ENCODE data around the gene ZFC3H1.
A peak's percentile ranks its signal among the peaks of the same experiment; 100 is the strongest.
"Not testable (repeated sequence)": the region's sequence is repeated elsewhere in the genome, so short reads cannot be mapped to it uniquely, and the experiment has no call there.

ZFC3H1 gene

GRCh38 chr12:71688961-71689570 lies 25.4 kb upstream of the ZFC3H1 start:
- Histone ChIP-seq H2BK120ac (ENCODE audit: low read depth, low read length) (no peak overlapping the region), H4K8ac (ENCODE audit: low read depth, low read length) (no peak overlapping the region), H4K91ac (ENCODE audit: low read depth, low read length, poor library complexity) (no peak overlapping the region), H3K4me2 (ENCODE audit: insufficient read depth, low read length, poor library complexity, severe bottlenecking) (no peak overlapping the region), H3K79me1 (ENCODE audit: low read depth, low read length) (no peaks in the 10 kb centered on the region), H2BK15ac (ENCODE audit: low read length) (no peak overlapping the region), H3K14ac (ENCODE audit: low read length) (no peak overlapping the region), H2BK12ac (ENCODE audit: low read length) (no peak overlapping the region), H2AFZ (ENCODE audit: low read length) (no peak overlapping the region), H3K18ac (ENCODE audit: low read length) (no peak overlapping the region), H3K27me3 (ENCODE audit: control insufficient read depth in 3 of 3, insufficient read depth in 3 of 3, low read depth in 1 of 3, low read length in 3 of 3) (no peaks in the 10 kb centered on the region), H3K9ac (ENCODE audit: low read depth, low read length, poor library complexity) (no peak overlapping the region), H3K4me1 (ENCODE audit: control insufficient read depth in 2 of 2, insufficient read depth in 1 of 2, low read depth in 1 of 2, low read length in 2 of 2) (peaks cover under 1 to 3% of the 10 kb centered on the region in 2 donors), H3K4ac (ENCODE audit: low read length) (no peak overlapping the region), H3K36me3 (replicated peaks in 1 of 2; ENCODE audit: control insufficient read depth in 2 of 2, insufficient read depth in 2 of 2, low read length in 2 of 2) (peaks cover 0 to 6% of the 10 kb centered on the region in 2 donors), H2BK5ac (ENCODE audit: low read length) (no peak overlapping the region), H3K23ac (ENCODE audit: low read depth, low read length, poor library complexity) (no peak overlapping the region), H3K9me3 (replicated peaks in 1 of 2; ENCODE audit: control insufficient read depth in 2 of 2, insufficient read depth in 1 of 2, low read depth in 1 of 2, low read length in 2 of 2) (no peaks in the 10 kb centered on the region), H3K27ac (replicated peaks; ENCODE audit: low read length) (no peak overlapping the region), H2AK5ac (ENCODE audit: low read depth, low read length) (no peak overlapping the region), H3K4me3 (ENCODE audit: low read length in 2 of 2) (no peak overlapping the region)
- no CpG with 5 or more reads among the region's 5 CpGs for WGBS, 2 donors (ENCODE audit: extremely low coverage in 2 of 2, insufficient read length in 2 of 2, insufficient replicate concordance in 1 of 2)
- no peak for DNase-seq (ENCODE audit: low spot score)

- not testable (repeated sequence) for H4K8ac ChIP-seq (ENCODE audit: low read depth, low read length); H4K91ac ChIP-seq (ENCODE audit: low read depth, low read length, poor library complexity); H2AK5ac ChIP-seq (ENCODE audit: low read depth, low read length); H2BK12ac ChIP-seq (ENCODE audit: low read length); H3K79me1 ChIP-seq (ENCODE audit: low read depth, low read length); H3K18ac ChIP-seq (ENCODE audit: low read length); H2BK120ac ChIP-seq (ENCODE audit: low read depth, low read length); H3K27me3 ChIP-seq (ENCODE audit: control insufficient read depth in 3 of 3, insufficient read depth in 3 of 3, low read depth in 1 of 3, low read length in 3 of 3); DNase-seq (ENCODE audit: low spot score); H3K4me1 ChIP-seq (ENCODE audit: control insufficient read depth in 2 of 2, insufficient read depth in 1 of 2, low read depth in 1 of 2, low read length in 2 of 2); H2BK5ac ChIP-seq (ENCODE audit: low read length); H3K23ac ChIP-seq (ENCODE audit: low read depth, low read length, poor library complexity); H3K36me3 ChIP-seq (replicated peaks in 1 of 2; ENCODE audit: control insufficient read depth in 2 of 2, insufficient read depth in 2 of 2, low read length in 2 of 2); H2AFZ ChIP-seq (ENCODE audit: low read length); H3K4ac ChIP-seq (ENCODE audit: low read length); H2BK15ac ChIP-seq (ENCODE audit: low read length); H3K14ac ChIP-seq (ENCODE audit: low read length); H3K9ac ChIP-seq (ENCODE audit: low read depth, low read length, poor library complexity); H3K27ac ChIP-seq (replicated peaks; ENCODE audit: low read length); H3K9me3 ChIP-seq (replicated peaks in 1 of 2; ENCODE audit: control insufficient read depth in 2 of 2, insufficient read depth in 1 of 2, low read depth in 1 of 2, low read length in 2 of 2); H3K4me2 ChIP-seq (ENCODE audit: insufficient read depth, low read length, poor library complexity, severe bottlenecking)
- WGBS, 2 donors (ENCODE audit: extremely low coverage in 2 of 2, insufficient read length in 2 of 2, insufficient replicate concordance in 1 of 2): no CpG with 5 or more reads among the region's 11 CpGs
- peak overlapping the region in 1 of 2 donors; percentile 71 for H3K4me3 ChIP-seq (ENCODE audit: low read length in 2 of 2)
Observed at GRCh38 chr12:71687172-71687571, 23.5 kb upstream of the ZFC3H1 start.

GRCh38 chr12:71686658-71687025 lies 23.0 kb upstream of the ZFC3H1 start:
- H2BK5ac ChIP-seq (ENCODE audit: low read length): no peak overlapping the region
- peak overlapping the region; percentile 96 for H2AFZ ChIP-seq (ENCODE audit: low read length)
- DNase-seq (ENCODE audit: low spot score): no peak
- H3K18ac ChIP-seq (ENCODE audit: low read length): no peak overlapping the region
- H2BK15ac ChIP-seq (ENCODE audit: low read length): no peak overlapping the region
- H3K27ac ChIP-seq (replicated peaks; ENCODE audit: low read length): no peak overlapping the region
- peaks cover 0 to under 1% of the 10 kb centered on the region in 2 donors for H3K36me3 ChIP-seq (replicated peaks in 1 of 2; ENCODE audit: control insufficient read depth in 2 of 2, insufficient read depth in 2 of 2, low read length in 2 of 2)
- no CpG with 5 or more reads among the region's 3 CpGs for WGBS, 2 donors (ENCODE audit: extremely low coverage in 2 of 2, insufficient read length in 2 of 2, insufficient replicate concordance in 1 of 2)
- H3K9ac ChIP-seq (ENCODE audit: low read depth, low read length, poor library complexity): no peak overlapping the region
- peak overlapping the region; percentile 75 for H3K4me2 ChIP-seq (ENCODE audit: insufficient read depth, low read length, poor library complexity, severe bottlenecking)
- H3K14ac ChIP-seq (ENCODE audit: low read length): no peak overlapping the region
- peaks cover 0 to 3% of the 10 kb centered on the region in 2 donors for H3K4me1 ChIP-seq (ENCODE audit: control insufficient read depth in 2 of 2, insufficient read depth in 1 of 2, low read depth in 1 of 2, low read length in 2 of 2)
- no peaks in the 10 kb centered on the region for H3K9me3 ChIP-seq (replicated peaks in 1 of 2; ENCODE audit: control insufficient read depth in 2 of 2, insufficient read depth in 1 of 2, low read depth in 1 of 2, low read length in 2 of 2)
- peak overlapping the region; percentile 71 to 88 for H3K4me3 ChIP-seq (ENCODE audit: low read length in 2 of 2)
- no peak overlapping the region for H4K91ac ChIP-seq (ENCODE audit: low read depth, low read length, poor library complexity)
- H3K79me1 ChIP-seq (ENCODE audit: low read depth, low read length): no peaks in the 10 kb centered on the region
- no peak overlapping the region for H3K23ac ChIP-seq (ENCODE audit: low read depth, low read length, poor library complexity)
- no peak overlapping the region for H2BK120ac ChIP-seq (ENCODE audit: low read depth, low read length)
- H2AK5ac ChIP-seq (ENCODE audit: low read depth, low read length): no peak overlapping the region
- H3K4ac ChIP-seq (ENCODE audit: low read length): no peak overlapping the region
- H3K27me3 ChIP-seq (ENCODE audit: control insufficient read depth in 3 of 3, insufficient read depth in 3 of 3, low read depth in 1 of 3, low read length in 3 of 3): no peaks in the 10 kb centered on the region
- no peak overlapping the region for H4K8ac ChIP-seq (ENCODE audit: low read depth, low read length)
- no peak overlapping the region for H2BK12ac ChIP-seq (ENCODE audit: low read length)

- peak within 1 kb of the TSS; percentile 75 for H3K4me2 ChIP-seq (ENCODE audit: insufficient read depth, low read length, poor library complexity, severe bottlenecking)
- no CpG with 5 or more reads among the region's 63 CpGs for WGBS, 2 donors (ENCODE audit: extremely low coverage in 2 of 2, insufficient read length in 2 of 2, insufficient replicate concordance in 1 of 2)
- H2BK15ac ChIP-seq (ENCODE audit: low read length): no peak within 1 kb of the TSS
- no peak within 1 kb of the TSS for H4K91ac ChIP-seq (ENCODE audit: low read depth, low read length, poor library complexity)
- H3K9me3 ChIP-seq (replicated peaks in 1 of 2; ENCODE audit: control insufficient read depth in 2 of 2, insufficient read depth in 1 of 2, low read depth in 1 of 2, low read length in 2 of 2): no peaks in the 10 kb centered on the region
- H2BK120ac ChIP-seq (ENCODE audit: low read depth, low read length): peak within 1 kb of the TSS; percentile 61
- H3K4ac ChIP-seq (ENCODE audit: low read length): no peak within 1 kb of the TSS
- peak within 1 kb of the TSS; percentile 82 for H2BK5ac ChIP-seq (ENCODE audit: low read length)
- peaks cover 0 to 3% of the 10 kb centered on the region in 2 donors for H3K4me1 ChIP-seq (ENCODE audit: control insufficient read depth in 2 of 2, insufficient read depth in 1 of 2, low read depth in 1 of 2, low read length in 2 of 2)
- H3K4me3 ChIP-seq (ENCODE audit: low read length in 2 of 2): peak within 1 kb of the TSS; percentile 71 to 88
- H3K23ac ChIP-seq (ENCODE audit: low read depth, low read length, poor library complexity): peak within 1 kb of the TSS; percentile 98
- H3K18ac ChIP-seq (ENCODE audit: low read length): peak within 1 kb of the TSS; percentile 97
- peak within 1 kb of the TSS; percentile 81 for H3K27ac ChIP-seq (replicated peaks; ENCODE audit: low read length)
- H3K36me3 ChIP-seq (replicated peaks in 1 of 2; ENCODE audit: control insufficient read depth in 2 of 2, insufficient read depth in 2 of 2, low read length in 2 of 2): no peaks in the 10 kb centered on the region
- peak within 1 kb of the TSS; percentile 96 for H2AFZ ChIP-seq (ENCODE audit: low read length)
- no peak within 1 kb of the TSS for H3K14ac ChIP-seq (ENCODE audit: low read length)
- DNase-seq (ENCODE audit: low spot score): peak; percentile 81
- no peak within 1 kb of the TSS for H4K8ac ChIP-seq (ENCODE audit: low read depth, low read length)
- peak within 1 kb of the TSS; percentile 93 for H3K9ac ChIP-seq (ENCODE audit: low read depth, low read length, poor library complexity)
- no peak within 1 kb of the TSS for H2BK12ac ChIP-seq (ENCODE audit: low read length)
- H3K27me3 ChIP-seq (ENCODE audit: control insufficient read depth in 3 of 3, insufficient read depth in 3 of 3, low read depth in 1 of 3, low read length in 3 of 3): no peaks in the 10 kb centered on the region
- no peak within 1 kb of the TSS for H2AK5ac ChIP-seq (ENCODE audit: low read depth, low read length)
- no peaks in the 10 kb centered on the region for H3K79me1 ChIP-seq (ENCODE audit: low read depth, low read length)
Observed at GRCh38 chr12:71685914-71686657, 22.4 kb upstream of the ZFC3H1 start, which contains the start of gene TMEM19. Gene TMEM19 (plus strand): TSS chr12:71686082. CDS start chr12:71686681, 599 bp downstream.
